H1 (cell line): ENCODE measurements around the gene CGB3. TPM values are rescaled to one million over a fixed set of nuclear protein-coding genes. Genes with fewer than 3 reads are reported as not detected.

Experiments
- EZH2 ChIP-seq: fragments of 200-600 bp; sonication (generic); IDR thresholded peaks from 2 replicates; pipeline ENCODE4 v1.7.1; 2012; ENCODE audit warnings: low read depth, mild to moderate bottlenecking, moderate library complexity, low read length, inconsistent platforms; ENCODE audit not compliant: severe bottlenecking
- SP4 ChIP-seq: IDR thresholded peaks from 2 replicates; pipeline ENCODE4 v1.6.1; 2012; ENCODE audit warnings: low read length, inconsistent platforms
- TBP ChIP-seq: IDR thresholded peaks from 2 replicates; pipeline ENCODE4 v1.6.1; 2011; ENCODE audit warnings: low read depth, low read length, improper control_type of control experiment
- YY1 ChIP-seq: IDR thresholded peaks from 2 replicates; pipeline ENCODE4 v1.6.1; 2011; ENCODE audit warnings: low read depth, mild to moderate bottlenecking, low read length
- polyA plus RNA-seq, 7 experiments: library from polyadenylated mRNA; depleted of rRNA in 3 of 7; stranded (reverse) in 5 of 7; unstranded in 2 of 7; fragments of >200 nt in 5 of 7; fragments of 200-250 nt in 2 of 7; gene quantifications; 1 replicate in 5 of 7; 2 replicates in 1 of 7; 4 replicates in 1 of 7; pipeline versions ENCODE4 v1.2.1 to v1.2.3, GENCODE V29; 2011 to 2013; ENCODE audit warnings: missing spikeins in 2 of 7, mixed read lengths in 2 of 7
- total RNA-seq: library from RNA; stranded (reverse); fragmentation: NEBNext Ultra II Directional; extraction: Animal tissue kit (Norgen Biotek cat#: 25700); gene quantifications from 2 replicates; pipeline ENCODE4 v1.2.1, GENCODE V29; 2021
- TF ChIP-seq, protein P1 (sequence below): fragments of 300-600 bp; sonication (generic); IDR thresholded peaks from 2 replicates; pipeline ENCODE4 v1.7.1; 2012; ENCODE audit warnings: low read length, moderate library complexity, mild to moderate bottlenecking, inconsistent platforms; ENCODE audit not compliant: insufficient replicate concordance

CGB3 gene
- total and polyA plus RNA-seq, 2 of the 8 experiments (the other 6 are each of a cell fraction or from before 2014, with no cell fraction given) = not detected

DNA sequence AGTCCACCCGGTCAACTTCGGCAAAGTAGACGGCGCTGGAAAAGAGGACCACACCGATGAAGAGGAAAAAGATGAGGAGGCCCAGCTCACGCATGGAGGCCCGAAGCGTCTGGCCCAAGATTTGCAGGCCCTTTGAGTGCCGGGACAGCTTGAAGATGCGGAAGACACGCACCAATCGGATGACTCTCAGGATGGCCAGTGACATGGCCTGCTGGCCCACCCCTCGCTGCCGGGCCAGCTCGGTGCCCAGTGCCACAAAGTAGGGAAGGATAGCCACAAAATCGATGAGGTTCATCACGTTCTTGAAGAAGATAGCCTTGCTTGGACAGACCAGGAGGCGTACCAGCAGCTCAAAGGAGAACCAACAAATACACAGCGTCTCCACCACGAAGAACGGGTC, 46.3 kb upstream of the CGB3 start (continued):
- TF ChIP-seq, protein P1, sequence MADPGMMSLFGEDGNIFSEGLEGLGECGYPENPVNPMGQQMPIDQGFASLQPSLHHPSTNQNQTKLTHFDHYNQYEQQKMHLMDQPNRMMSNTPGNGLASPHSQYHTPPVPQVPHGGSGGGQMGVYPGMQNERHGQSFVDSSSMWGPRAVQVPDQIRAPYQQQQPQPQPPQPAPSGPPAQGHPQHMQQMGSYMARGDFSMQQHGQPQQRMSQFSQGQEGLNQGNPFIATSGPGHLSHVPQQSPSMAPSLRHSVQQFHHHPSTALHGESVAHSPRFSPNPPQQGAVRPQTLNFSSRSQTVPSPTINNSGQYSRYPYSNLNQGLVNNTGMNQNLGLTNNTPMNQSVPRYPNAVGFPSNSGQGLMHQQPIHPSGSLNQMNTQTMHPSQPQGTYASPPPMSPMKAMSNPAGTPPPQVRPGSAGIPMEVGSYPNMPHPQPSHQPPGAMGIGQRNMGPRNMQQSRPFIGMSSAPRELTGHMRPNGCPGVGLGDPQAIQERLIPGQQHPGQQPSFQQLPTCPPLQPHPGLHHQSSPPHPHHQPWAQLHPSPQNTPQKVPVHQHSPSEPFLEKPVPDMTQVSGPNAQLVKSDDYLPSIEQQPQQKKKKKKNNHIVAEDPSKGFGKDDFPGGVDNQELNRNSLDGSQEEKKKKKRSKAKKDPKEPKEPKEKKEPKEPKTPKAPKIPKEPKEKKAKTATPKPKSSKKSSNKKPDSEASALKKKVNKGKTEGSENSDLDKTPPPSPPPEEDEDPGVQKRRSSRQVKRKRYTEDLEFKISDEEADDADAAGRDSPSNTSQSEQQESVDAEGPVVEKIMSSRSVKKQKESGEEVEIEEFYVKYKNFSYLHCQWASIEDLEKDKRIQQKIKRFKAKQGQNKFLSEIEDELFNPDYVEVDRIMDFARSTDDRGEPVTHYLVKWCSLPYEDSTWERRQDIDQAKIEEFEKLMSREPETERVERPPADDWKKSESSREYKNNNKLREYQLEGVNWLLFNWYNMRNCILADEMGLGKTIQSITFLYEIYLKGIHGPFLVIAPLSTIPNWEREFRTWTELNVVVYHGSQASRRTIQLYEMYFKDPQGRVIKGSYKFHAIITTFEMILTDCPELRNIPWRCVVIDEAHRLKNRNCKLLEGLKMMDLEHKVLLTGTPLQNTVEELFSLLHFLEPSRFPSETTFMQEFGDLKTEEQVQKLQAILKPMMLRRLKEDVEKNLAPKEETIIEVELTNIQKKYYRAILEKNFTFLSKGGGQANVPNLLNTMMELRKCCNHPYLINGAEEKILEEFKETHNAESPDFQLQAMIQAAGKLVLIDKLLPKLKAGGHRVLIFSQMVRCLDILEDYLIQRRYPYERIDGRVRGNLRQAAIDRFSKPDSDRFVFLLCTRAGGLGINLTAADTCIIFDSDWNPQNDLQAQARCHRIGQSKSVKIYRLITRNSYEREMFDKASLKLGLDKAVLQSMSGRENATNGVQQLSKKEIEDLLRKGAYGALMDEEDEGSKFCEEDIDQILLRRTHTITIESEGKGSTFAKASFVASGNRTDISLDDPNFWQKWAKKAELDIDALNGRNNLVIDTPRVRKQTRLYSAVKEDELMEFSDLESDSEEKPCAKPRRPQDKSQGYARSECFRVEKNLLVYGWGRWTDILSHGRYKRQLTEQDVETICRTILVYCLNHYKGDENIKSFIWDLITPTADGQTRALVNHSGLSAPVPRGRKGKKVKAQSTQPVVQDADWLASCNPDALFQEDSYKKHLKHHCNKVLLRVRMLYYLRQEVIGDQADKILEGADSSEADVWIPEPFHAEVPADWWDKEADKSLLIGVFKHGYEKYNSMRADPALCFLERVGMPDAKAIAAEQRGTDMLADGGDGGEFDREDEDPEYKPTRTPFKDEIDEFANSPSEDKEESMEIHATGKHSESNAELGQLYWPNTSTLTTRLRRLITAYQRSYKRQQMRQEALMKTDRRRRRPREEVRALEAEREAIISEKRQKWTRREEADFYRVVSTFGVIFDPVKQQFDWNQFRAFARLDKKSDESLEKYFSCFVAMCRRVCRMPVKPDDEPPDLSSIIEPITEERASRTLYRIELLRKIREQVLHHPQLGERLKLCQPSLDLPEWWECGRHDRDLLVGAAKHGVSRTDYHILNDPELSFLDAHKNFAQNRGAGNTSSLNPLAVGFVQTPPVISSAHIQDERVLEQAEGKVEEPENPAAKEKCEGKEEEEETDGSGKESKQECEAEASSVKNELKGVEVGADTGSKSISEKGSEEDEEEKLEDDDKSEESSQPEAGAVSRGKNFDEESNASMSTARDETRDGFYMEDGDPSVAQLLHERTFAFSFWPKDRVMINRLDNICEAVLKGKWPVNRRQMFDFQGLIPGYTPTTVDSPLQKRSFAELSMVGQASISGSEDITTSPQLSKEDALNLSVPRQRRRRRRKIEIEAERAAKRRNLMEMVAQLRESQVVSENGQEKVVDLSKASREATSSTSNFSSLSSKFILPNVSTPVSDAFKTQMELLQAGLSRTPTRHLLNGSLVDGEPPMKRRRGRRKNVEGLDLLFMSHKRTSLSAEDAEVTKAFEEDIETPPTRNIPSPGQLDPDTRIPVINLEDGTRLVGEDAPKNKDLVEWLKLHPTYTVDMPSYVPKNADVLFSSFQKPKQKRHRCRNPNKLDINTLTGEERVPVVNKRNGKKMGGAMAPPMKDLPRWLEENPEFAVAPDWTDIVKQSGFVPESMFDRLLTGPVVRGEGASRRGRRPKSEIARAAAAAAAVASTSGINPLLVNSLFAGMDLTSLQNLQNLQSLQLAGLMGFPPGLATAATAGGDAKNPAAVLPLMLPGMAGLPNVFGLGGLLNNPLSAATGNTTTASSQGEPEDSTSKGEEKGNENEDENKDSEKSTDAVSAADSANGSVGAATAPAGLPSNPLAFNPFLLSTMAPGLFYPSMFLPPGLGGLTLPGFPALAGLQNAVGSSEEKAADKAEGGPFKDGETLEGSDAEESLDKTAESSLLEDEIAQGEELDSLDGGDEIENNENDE = no peak
- TF ChIP-seq YY1 = no peak
- TF ChIP-seq TBP = no peak
- TF ChIP-seq EZH2 = no peak
- no peak for TF ChIP-seq SP4
